Testis (tissue), 5 donors: ENCODE measurements around the gene TEX13B. TPM values are rescaled to one million over a fixed set of nuclear protein-coding genes. Genes with fewer than 3 reads are reported as not detected.

ENCODE experiments used
- DNase-seq: peaks from one replicate; pipeline ENCODE4 v3.0.0-alpha.2; 2019
- H3K27ac ChIP-seq, 2 donors: fragments of 200-600 bp; sonication (generic); one replicate each; pipeline ENCODE4 v1.5.1; 2019
- H3K27me3 ChIP-seq: fragments of 200-600 bp; sonication (generic); one replicate; pipeline ENCODE4 v1.5.1; 2019
- H3K36me3 ChIP-seq: fragments of 200-600 bp; sonication (generic); one replicate; pipeline ENCODE4 v1.5.1; 2017; ENCODE audit warnings: low read depth; ENCODE audit errors: missing control alignments
- H3K4me1 ChIP-seq: fragments of 200-600 bp; sonication (generic); one replicate; pipeline ENCODE4 v1.5.1; 2019
- H3K4me3 ChIP-seq, 2 donors: fragments of 200-600 bp; sonication (generic); one replicate each; pipeline ENCODE4 v1.5.1; 2017 to 2019
- H3K9me3 ChIP-seq: fragments of 200-600 bp; sonication (generic); one replicate; pipeline ENCODE4 v1.5.1; 2017
- POLR2A ChIP-seq: fragments of 450-650 bp; IDR thresholded peaks from one replicate; pipeline ENCODE4 v1.6.1; 2017; ENCODE audit warnings: antibody characterized with exemption, mild to moderate bottlenecking, moderate library complexity
- WGBS, 2 donors: methylation state at CpG; one replicate each; pipeline ENCODE4 v1.1.5; 2018; 5-methylcytosine and 5-hydroxymethylcytosine counted together
- intact Hi-C: fragments of 100-400 bp; cut with DNase I; formaldehyde crosslinking; loops from one replicate; pipeline ENCODE4 v1.15.1; 2023; ENCODE audit warnings: low total_unique reads
- long read RNA-seq, 2 donors: transcript quantifications; one replicate each; lab custom pipeline, GENCODE V29; 2026
- polyA plus RNA-seq: library from polyadenylated mRNA; stranded (reverse); fragments of 350-450 nt; fragmentation: Illumina TruSeq; extraction: RNeasy Lipid Tissue Mini Kit (QIAGEN cat#74804); gene quantifications from one replicate; pipeline ENCODE4 v1.2.3, GENCODE V29; 2014; ENCODE audit warnings: low read depth, low replicate concordance; ENCODE audit not compliant: insufficient read depth
- total RNA-seq, 2 donors: library from RNA; depleted of rRNA; stranded (reverse); fragments of >200 nt; gene quantifications; one replicate each; pipeline ENCODE4 v1.2.3, GENCODE V29; 2016
- TF ChIP-seq, protein P1 (sequence below), 3 experiments: fragments of 450-650 bp in 2 of 3; fragments of 200-600 bp in 1 of 3; sonication (generic) in 1 of 3; IDR thresholded peaks; one replicate each; pipeline ENCODE4 v1.5.1; 2016 to 2019; ENCODE audit warnings: antibody characterized with exemption in 3 of 3, mild to moderate bottlenecking in 2 of 3, moderate library complexity in 1 of 3

The TEX13B gene, protein sequence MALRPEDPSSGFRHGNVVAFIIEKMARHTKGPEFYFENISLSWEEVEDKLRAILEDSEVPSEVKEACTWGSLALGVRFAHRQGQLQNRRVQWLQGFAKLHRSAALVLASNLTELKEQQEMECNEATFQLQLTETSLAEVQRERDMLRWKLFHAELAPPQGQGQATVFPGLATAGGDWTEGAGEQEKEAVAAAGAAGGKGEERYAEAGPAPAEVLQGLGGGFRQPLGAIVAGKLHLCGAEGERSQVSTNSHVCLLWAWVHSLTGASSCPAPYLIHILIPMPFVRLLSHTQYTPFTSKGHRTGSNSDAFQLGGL
- total RNA-seq, result 1 to 10 TPM in 1 of 2 donors, under 1 TPM in 1; 0.81 to 1.7 TPM
- polyA plus RNA-seq, result 0.34 TPM
- long read RNA-seq, donor 1, partial matches to known transcripts, result 0 of 1 reads
- long read RNA-seq, donor 1, other reads (novel, unspliced or antisense), result 0 of 1 reads
- long read RNA-seq, donor 2, result 0 reads

DNA sequence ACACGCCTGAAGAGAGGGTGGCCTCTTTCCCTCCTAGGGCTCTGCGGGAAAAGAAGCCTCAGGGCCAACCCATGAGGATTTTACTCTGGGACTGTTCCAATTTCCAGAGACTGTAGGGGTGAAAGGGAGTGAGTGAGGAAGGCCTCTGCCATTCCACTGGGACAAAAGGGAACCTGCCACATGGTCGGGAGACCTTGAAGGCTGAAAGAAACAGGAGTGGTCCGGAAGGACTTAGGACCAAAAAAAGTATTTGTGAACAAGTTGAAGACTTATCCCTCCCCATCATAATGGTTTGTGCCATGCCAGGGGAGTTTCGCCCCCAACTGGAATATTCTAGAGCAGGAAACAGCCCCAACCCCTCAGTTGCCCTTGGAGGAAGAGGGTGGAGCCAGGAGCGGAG, at the start of gene TEX13B:
Gene TEX13B, minus strand, starts transcription at position 15 of the 400 bp plus-strand sequence. CDS start 243 bp downstream, outside the sequence.
- TF ChIP-seq POLR2A, result no peak
- TF ChIP-seq, protein P1, sequence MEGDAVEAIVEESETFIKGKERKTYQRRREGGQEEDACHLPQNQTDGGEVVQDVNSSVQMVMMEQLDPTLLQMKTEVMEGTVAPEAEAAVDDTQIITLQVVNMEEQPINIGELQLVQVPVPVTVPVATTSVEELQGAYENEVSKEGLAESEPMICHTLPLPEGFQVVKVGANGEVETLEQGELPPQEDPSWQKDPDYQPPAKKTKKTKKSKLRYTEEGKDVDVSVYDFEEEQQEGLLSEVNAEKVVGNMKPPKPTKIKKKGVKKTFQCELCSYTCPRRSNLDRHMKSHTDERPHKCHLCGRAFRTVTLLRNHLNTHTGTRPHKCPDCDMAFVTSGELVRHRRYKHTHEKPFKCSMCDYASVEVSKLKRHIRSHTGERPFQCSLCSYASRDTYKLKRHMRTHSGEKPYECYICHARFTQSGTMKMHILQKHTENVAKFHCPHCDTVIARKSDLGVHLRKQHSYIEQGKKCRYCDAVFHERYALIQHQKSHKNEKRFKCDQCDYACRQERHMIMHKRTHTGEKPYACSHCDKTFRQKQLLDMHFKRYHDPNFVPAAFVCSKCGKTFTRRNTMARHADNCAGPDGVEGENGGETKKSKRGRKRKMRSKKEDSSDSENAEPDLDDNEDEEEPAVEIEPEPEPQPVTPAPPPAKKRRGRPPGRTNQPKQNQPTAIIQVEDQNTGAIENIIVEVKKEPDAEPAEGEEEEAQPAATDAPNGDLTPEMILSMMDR (IDR thresholded peaks at IDR 0.05), result no peak
- no peaks in the 10 kb centered on the region for H3K27me3 ChIP-seq
- H3K27ac ChIP-seq, result no peak within 1 kb of the TSS
- 53 to 80% methylated on average over 3 to 6 of the region's 6 CpGs for WGBS, 2 donors
- H3K36me3 ChIP-seq, result no peaks in the 10 kb centered on the region
- H3K4me3 ChIP-seq, result peak within 1 kb of the TSS in 1 of 2 donors; percentile 3
- no peaks in the 10 kb centered on the region for H3K4me1 ChIP-seq
- intact Hi-C loops, result no loop called here
- no peaks in the 10 kb centered on the region for H3K9me3 ChIP-seq
- DNase-seq, result no peak

GRCh38 chrX:108029928-108030711, 48.0 kb upstream of the TEX13B start:
- TF ChIP-seq, protein P1 (IDR thresholded peaks at IDR 0.05), result no peak
- TF ChIP-seq POLR2A, result no peak
- intact Hi-C loops, result no loop called here

DNA sequence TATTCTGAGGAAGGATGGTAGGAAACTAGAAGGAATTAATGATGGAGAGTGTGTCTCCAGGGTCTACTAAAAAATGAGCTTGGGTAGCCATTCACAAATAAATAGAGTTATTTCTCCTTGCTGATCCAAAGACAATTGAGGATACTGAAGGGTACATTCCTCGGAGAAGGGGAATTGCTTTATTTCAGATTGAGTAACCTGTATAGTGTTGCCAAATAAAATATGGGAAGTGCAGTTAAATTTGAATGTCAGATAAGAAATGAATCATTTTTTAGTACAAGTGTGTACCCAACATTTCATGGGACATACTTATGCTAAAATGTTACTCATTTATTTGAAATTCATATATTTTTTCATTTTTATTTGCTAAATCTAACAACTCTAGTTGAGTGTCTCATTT, 46.7 kb upstream of the TEX13B start:
- 55 to 86% methylated on average over 1 of the region's 1 CpG for WGBS, 2 donors

More at GRCh38 chrX:108029928-108030711, 48.0 kb upstream of the TEX13B start:
- no peak overlapping the region for H3K4me3 ChIP-seq
- H3K27ac ChIP-seq, result no peak overlapping the region
- H3K27me3 ChIP-seq, result no peaks in the 10 kb centered on the region
- DNase-seq, result no peak
- H3K36me3 ChIP-seq, result no peaks in the 10 kb centered on the region
- WGBS, 2 donors, result 89 to 91% methylated on average over 5 of the region's 5 CpGs
- no peaks in the 10 kb centered on the region for H3K9me3 ChIP-seq
- no peaks in the 10 kb centered on the region for H3K4me1 ChIP-seq

GRCh38 chrX:108025954-108026600, 43.9 kb upstream of the TEX13B start:
- H3K27me3 ChIP-seq, result no peaks in the 10 kb centered on the region
- H3K4me1 ChIP-seq, result no peaks in the 10 kb centered on the region
- H3K4me3 ChIP-seq, result no peak overlapping the region
- no peak for DNase-seq
- no peaks in the 10 kb centered on the region for H3K9me3 ChIP-seq
- TF ChIP-seq, protein P1 (IDR thresholded peaks at IDR 0.05), result no peak
- TF ChIP-seq POLR2A, result no peak
- intact Hi-C loops, result no loop called here
- H3K36me3 ChIP-seq, result no peaks in the 10 kb centered on the region
- no peak overlapping the region for H3K27ac ChIP-seq
- 79 to 82% methylated on average over 2 of the region's 2 CpGs for WGBS, 2 donors

More for the DNA sequence above, 46.7 kb upstream of the TEX13B start:
- no peaks in the 10 kb centered on the region for H3K9me3 ChIP-seq
- H3K4me1 ChIP-seq, result no peaks in the 10 kb centered on the region
- H3K36me3 ChIP-seq, result no peaks in the 10 kb centered on the region
- intact Hi-C loops, result no loop called here
- TF ChIP-seq, protein P1 (IDR thresholded peaks at IDR 0.05), result no peak
- TF ChIP-seq POLR2A, result no peak
- H3K27ac ChIP-seq, result no peak overlapping the region
- no peak overlapping the region for H3K4me3 ChIP-seq
- no peaks in the 10 kb centered on the region for H3K27me3 ChIP-seq
- DNase-seq, result no peak
